ENCODE measurements around the gene CXCR5. TPM values are rescaled to one million over a fixed set of nuclear protein-coding genes. Genes with fewer than 3 reads are reported as not detected.

Gene CXCR5
- total RNA-seq, 3 donors from 2014 or later: 0.12 to 0.23 TPM; not detected in 1

DNA sequence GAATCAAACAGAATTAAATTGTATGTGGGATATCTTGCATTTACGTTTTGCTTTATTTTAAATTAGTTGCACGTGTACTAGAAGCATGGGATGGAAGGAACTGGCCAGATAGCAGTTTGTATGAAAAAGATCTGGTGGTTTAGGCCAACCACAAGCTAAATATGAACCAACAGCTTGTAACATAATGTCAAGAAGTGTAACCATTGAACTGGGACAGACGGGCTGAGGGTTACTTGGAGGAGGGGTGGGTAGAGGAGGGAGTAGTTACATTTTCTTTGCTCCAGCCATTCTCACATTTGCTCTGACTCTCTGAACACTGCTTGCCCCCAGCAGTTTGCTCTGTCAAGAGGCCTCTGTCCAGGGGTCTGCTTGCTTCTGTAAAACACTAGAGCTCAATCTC, 31.7 kb upstream of the CXCR5 start:
- no peaks in the 10 kb centered on the region for H3K9me3 ChIP-seq
- intact Hi-C loops (cut with DNase I, micrococcal nuclease): no loop called here
- TF ChIP-seq, protein P1, sequence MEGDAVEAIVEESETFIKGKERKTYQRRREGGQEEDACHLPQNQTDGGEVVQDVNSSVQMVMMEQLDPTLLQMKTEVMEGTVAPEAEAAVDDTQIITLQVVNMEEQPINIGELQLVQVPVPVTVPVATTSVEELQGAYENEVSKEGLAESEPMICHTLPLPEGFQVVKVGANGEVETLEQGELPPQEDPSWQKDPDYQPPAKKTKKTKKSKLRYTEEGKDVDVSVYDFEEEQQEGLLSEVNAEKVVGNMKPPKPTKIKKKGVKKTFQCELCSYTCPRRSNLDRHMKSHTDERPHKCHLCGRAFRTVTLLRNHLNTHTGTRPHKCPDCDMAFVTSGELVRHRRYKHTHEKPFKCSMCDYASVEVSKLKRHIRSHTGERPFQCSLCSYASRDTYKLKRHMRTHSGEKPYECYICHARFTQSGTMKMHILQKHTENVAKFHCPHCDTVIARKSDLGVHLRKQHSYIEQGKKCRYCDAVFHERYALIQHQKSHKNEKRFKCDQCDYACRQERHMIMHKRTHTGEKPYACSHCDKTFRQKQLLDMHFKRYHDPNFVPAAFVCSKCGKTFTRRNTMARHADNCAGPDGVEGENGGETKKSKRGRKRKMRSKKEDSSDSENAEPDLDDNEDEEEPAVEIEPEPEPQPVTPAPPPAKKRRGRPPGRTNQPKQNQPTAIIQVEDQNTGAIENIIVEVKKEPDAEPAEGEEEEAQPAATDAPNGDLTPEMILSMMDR (IDR thresholded peaks at IDR 0.05): no peak
- no peaks in the 10 kb centered on the region for H3K36me3 ChIP-seq (ENCODE audit: low read depth)
- ATAC-seq: peak; percentile 48
- no peak for DNase-seq
- H3K4me1 ChIP-seq (ENCODE audit: low read depth): no peaks in the 10 kb centered on the region
- H3K4me3 ChIP-seq: no peak overlapping the region

DNA sequence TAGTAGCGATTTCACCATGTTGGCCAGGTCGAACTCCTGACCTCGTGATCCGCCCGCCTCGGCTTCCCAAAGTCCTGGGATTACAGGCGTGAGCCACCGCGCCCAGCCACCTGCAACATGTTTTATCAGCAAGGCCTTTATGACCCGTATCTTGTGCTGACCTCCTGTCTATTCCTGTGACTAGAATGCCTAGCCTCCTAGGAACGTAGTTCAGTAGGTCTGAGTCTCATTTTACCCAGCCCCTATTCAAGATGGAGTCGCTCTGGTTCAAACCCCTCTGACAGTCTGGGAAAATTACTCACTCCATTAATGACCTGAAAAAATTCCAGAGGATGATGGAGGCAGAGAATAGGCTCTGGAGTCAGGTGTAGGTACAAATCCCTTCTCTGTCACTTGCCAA, 30.0 kb upstream of the CXCR5 start:
- Histone ChIP-seq H3K4me3 (no peak overlapping the region), H3K9me3 (no peaks in the 10 kb centered on the region), H3K36me3 (ENCODE audit: low read depth) (no peaks in the 10 kb centered on the region), H3K4me1 (ENCODE audit: low read depth) (no peaks in the 10 kb centered on the region)
- TF ChIP-seq, protein P1 (IDR thresholded peaks at IDR 0.05): no peak
- intact Hi-C loops (cut with DNase I, micrococcal nuclease): no loop called here
- no peak for ATAC-seq
- DNase-seq: no peak

DNA sequence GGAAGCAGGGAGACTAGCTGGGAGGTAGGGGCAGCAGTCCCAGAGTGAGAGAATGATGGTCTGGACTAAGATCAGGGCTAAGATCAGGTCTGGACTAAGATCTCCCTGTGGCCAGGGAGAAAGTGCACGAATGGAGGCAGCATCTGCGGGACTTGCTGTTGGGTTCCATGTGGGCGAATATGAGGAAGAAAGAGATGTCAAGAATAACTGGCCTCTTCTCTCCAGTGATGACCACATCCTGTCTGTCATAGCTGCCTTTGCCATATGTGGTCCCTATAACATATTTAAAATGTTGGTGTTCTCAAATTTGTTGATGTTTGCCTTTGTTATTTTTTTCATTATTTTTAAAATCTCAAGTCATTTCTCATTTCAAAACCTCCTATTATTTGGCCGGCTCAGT, 27.4 kb upstream of the CXCR5 start:
- ATAC-seq: no peak
- no peak overlapping the region for H3K4me3 ChIP-seq
- intact Hi-C loops (cut with DNase I, micrococcal nuclease): no loop called here
- TF ChIP-seq, protein P1 (IDR thresholded peaks at IDR 0.05): no peak
- no peaks in the 10 kb centered on the region for H3K36me3 ChIP-seq (ENCODE audit: low read depth)
- no peaks in the 10 kb centered on the region for H3K9me3 ChIP-seq
- DNase-seq: no peak
- no peaks in the 10 kb centered on the region for H3K4me1 ChIP-seq (ENCODE audit: low read depth)

DNA sequence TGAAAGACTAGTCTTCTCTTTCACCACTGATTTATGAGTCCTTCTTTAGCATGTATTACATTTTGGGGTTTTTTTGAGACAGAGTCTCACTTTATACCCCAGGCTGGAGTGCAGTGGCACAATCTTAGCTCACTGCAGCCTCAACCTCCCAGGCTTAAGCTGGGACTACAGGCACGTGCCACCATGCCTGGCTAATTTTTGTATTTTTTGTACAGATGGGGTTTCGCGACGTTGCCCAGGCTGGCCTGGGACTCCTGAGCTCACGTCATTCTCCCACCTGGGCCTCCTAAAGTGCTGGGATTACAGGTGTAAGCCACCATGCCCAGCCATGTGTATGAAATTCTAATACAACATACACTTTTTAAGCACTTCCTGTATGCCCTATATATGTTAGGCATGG, 26.3 kb upstream of the CXCR5 start:
- ATAC-seq: no peak
- intact Hi-C loops (cut with DNase I, micrococcal nuclease): no loop called here
- no peaks in the 10 kb centered on the region for H3K36me3 ChIP-seq (ENCODE audit: low read depth)
- no peak for DNase-seq
- no peaks in the 10 kb centered on the region for H3K9me3 ChIP-seq
- H3K4me3 ChIP-seq: no peak overlapping the region
- TF ChIP-seq, protein P1 (IDR thresholded peaks at IDR 0.05): no peak
- no peaks in the 10 kb centered on the region for H3K4me1 ChIP-seq (ENCODE audit: low read depth)

DNA sequence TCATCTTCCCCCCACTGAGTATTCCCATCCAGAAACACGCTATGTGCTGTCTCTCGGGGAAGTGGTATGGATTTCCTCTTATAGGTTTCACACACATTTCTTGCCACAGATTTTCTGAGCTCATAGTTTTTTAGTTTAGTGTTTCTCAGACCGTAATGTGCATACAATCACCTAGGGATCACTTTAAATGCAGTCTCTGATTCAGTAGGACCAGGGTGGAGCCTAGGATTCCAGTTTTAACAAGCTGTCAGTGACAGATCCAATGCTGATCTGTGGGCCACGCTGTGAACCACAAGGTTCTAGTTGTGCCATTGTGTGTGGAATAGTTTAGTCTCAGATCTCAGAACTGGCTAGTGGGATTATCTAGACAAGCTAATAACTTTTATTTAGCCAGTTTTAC, 23.7 kb upstream of the CXCR5 start:
- intact Hi-C loops (cut with DNase I, micrococcal nuclease): no loop called here
- ATAC-seq: no peak
- Histone ChIP-seq H3K4me3 (no peak overlapping the region), H3K9me3 (no peaks in the 10 kb centered on the region), H3K36me3 (ENCODE audit: low read depth) (no peaks in the 10 kb centered on the region), H3K4me1 (ENCODE audit: low read depth) (no peaks in the 10 kb centered on the region)
- TF ChIP-seq, protein P1 (IDR thresholded peaks at IDR 0.05): no peak
- DNase-seq: no peak

DNA sequence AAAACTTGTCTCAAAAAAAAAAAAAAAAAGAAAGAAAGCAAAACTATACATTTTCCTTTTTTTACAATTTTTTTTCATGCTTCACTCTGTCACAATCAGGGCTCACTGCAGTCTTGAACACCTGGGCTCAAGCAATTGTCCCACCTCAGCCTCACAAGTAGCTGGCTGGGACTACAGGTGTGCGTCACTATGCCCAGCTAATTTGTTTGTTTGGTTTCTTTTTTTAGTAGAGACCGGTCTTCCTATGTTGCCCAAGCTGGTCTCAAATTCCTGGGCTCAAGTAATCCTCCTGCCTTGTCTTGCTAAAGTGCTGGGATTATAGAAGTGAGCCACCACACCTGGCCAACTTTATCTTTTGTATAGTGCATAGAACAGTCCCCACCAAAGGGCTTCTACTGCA, 15.0 kb upstream of the CXCR5 start:
- Histone ChIP-seq H3K9me3 (no peaks in the 10 kb centered on the region), H3K4me3 (no peak overlapping the region), H3K4me1 (ENCODE audit: low read depth) (no peaks in the 10 kb centered on the region), H3K36me3 (ENCODE audit: low read depth) (no peaks in the 10 kb centered on the region)
- no peak for ATAC-seq
- TF ChIP-seq, protein P1 (IDR thresholded peaks at IDR 0.05): no peak
- no peak for DNase-seq
- intact Hi-C loops (cut with DNase I, micrococcal nuclease): no loop called here
